Naive thymus-derived CD4-positive, alpha-beta T cell (primary cell): ENCODE measurements around the gene PITPNB. TPM values are rescaled to one million over a fixed set of nuclear protein-coding genes. Genes with fewer than 3 reads are reported as not detected.

Experiments used
- ATAC-seq: fragments of 150-1000 bp; cut with Tn5 transposase; 2 replicates; pipeline ENCODE4 v1.10.0; 2021; ENCODE audit warnings: mild to moderate bottlenecking, moderate library complexity
- CTCF ChIA-PET: fragments of 350-600 bp; sonication (Branson Sonifier 250); formaldehyde crosslinking; loops from one replicate; lab custom pipeline; 2021; ENCODE audit warnings: antibody characterized with exemption; lab: Charles Lee
- POLR2A ChIA-PET: fragments of 350-600 bp; sonication (Branson Sonifier 250); formaldehyde crosslinking; loops from one replicate; lab custom pipeline; 2021; ENCODE audit warnings: antibody characterized with exemption, inconsistent platforms; lab: Charles Lee
- DNase-seq, 9 donors: peaks; one replicate each; pipeline versions ENCODE4 v3.0.0 to v3.0.0-alpha.2; 2020 to 2022; ENCODE audit warnings: mixed read lengths in 1 of 9
- H3K27ac ChIP-seq: one replicate; pipeline ENCODE4 v1.7.0; 2013; ENCODE audit warnings: mild to moderate bottlenecking, low read depth, low read length, moderate library complexity
- H3K27me3 ChIP-seq, 2 donors: one replicate each; pipeline ENCODE4 v1.7.0; 2013; ENCODE audit warnings: low read length in 2 of 2, mild to moderate bottlenecking in 2 of 2, moderate library complexity in 2 of 2; ENCODE audit not compliant: control insufficient read depth in 2 of 2, insufficient read depth in 2 of 2
- H3K36me3 ChIP-seq, 3 experiments: 1 replicate in 2 of 3; 2 replicates in 1 of 3; pipeline ENCODE4 v1.7.0; 2013; ENCODE audit warnings: low read length in 3 of 3, mild to moderate bottlenecking in 3 of 3, moderate library complexity in 1 of 3; ENCODE audit not compliant: insufficient read depth in 3 of 3, control insufficient read depth in 2 of 3
- H3K4me1 ChIP-seq, 2 donors: one replicate each; pipeline ENCODE4 v1.7.0; 2013; ENCODE audit warnings: low read length in 2 of 2, mild to moderate bottlenecking in 2 of 2, moderate library complexity in 1 of 2; ENCODE audit not compliant: control insufficient read depth in 2 of 2, insufficient read depth in 2 of 2
- H3K4me3 ChIP-seq: 2 replicates; pipeline ENCODE4 v1.7.0; 2013; ENCODE audit warnings: mild to moderate bottlenecking, low read length
- H3K9me3 ChIP-seq, 3 experiments: 1 replicate in 2 of 3; 2 replicates in 1 of 3; pipeline ENCODE4 v1.7.0; 2013; ENCODE audit warnings: low read length in 3 of 3; ENCODE audit not compliant: control insufficient read depth in 2 of 3
- H3K27ac Mint-ChIP-seq, 9 donors: one replicate each; pipeline ENCODE4 v1.8.0; 2020 to 2022; ENCODE audit warnings: mixed read lengths in 9 of 9, mild to moderate bottlenecking in 8 of 9, moderate library complexity in 5 of 9, inconsistent platforms in 2 of 9
- H3K27me3 Mint-ChIP-seq, 5 donors: one replicate each; pipeline ENCODE4 v1.8.0; 2021 to 2022; ENCODE audit warnings: mixed read lengths in 5 of 5, mild to moderate bottlenecking in 1 of 5
- H3K36me3 Mint-ChIP-seq, 5 donors: one replicate each; pipeline ENCODE4 v1.8.0; 2020 to 2022; ENCODE audit warnings: mixed read lengths in 5 of 5, mild to moderate bottlenecking in 3 of 5, inconsistent platforms in 1 of 5
- H3K4me1 Mint-ChIP-seq, 7 donors: one replicate each; pipeline ENCODE4 v1.8.0; 2020 to 2022; ENCODE audit warnings: mixed read lengths in 7 of 7, mild to moderate bottlenecking in 3 of 7, inconsistent platforms in 1 of 7
- H3K4me3 Mint-ChIP-seq, 10 donors: one replicate each; pipeline ENCODE4 v1.8.0; 2020 to 2022; ENCODE audit warnings: mild to moderate bottlenecking in 10 of 10, mixed read lengths in 10 of 10, moderate library complexity in 6 of 10, inconsistent platforms in 2 of 10
- H3K9me3 Mint-ChIP-seq, 11 donors: one replicate each; pipeline ENCODE4 v1.8.0; 2020 to 2022; ENCODE audit warnings: mixed read lengths in 11 of 11, mild to moderate bottlenecking in 4 of 11, inconsistent platforms in 1 of 11, moderate library complexity in 1 of 11
- intact Hi-C, 2 donors: fragments of 100-400 bp; cut with micrococcal nuclease; formaldehyde crosslinking; loops; one replicate each; pipeline ENCODE4 v1.15.1; 2023
- polyA plus RNA-seq, 2 donors: library from polyadenylated mRNA; unstranded; fragments of 300-500 nt; fragmentation: Illumina TruSeq; gene quantifications; one replicate each; pipeline ENCODE4 v1.2.3, GENCODE V29; 2021
- total RNA-seq, 6 experiments: library from RNA in 5 of 6; stranded (reverse) in 5 of 6; gene quantifications; 1 replicate in 5 of 6; 2 replicates in 1 of 6; pipeline ENCODE4 v1.2.3 and lab custom pipeline; 2021 to 2026

The PITPNB gene
- total and polyA plus RNA-seq, 7 experiments from 2014 or later, result 56.3 to 98.8 (median 62.8) TPM

DNA sequence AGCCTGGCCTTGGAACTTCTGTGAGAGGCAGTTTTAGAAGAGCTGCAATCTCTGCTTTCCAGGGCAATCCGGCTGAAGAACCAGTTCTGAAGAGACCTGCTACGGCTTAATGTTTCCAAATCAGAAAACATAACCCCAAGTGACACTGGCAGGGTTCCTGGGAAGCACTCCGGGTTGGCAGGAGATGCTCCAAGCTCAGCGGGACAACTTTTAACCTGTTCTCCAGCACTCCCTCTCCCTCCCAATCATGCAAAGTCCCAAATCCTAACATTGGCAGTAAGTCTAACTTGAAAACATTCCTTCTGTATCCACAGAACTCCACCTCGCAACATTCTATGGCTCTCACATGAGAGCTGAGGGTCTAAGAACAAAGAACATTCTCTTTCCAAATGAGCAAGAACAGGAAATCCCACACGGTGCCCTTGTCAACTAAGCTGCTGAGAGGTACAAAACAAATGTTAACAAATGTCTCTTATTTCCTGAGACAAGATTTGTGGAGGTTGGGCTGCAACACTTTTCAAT, 69.0 kb downstream of the PITPNB start:
- POLR2A ChIA-PET, result interaction anchor here (0.5 kb wide), 1 partner anchor 114 kb away, joined by 6 read pairs; no protein-coding TSS in a partner anchor
- no peak overlapping the region for H3K4me3 Mint-ChIP-seq
- peaks cover 0 to 19% (median 0%) of the 10 kb centered on the region in 7 donors for H3K4me1 Mint-ChIP-seq
- H3K36me3 Mint-ChIP-seq, result peaks cover 13 to 58% (median 42%) of the 10 kb centered on the region in 5 donors
- no peaks in the 10 kb centered on the region for H3K27me3 Mint-ChIP-seq
- CTCF ChIA-PET, result interaction anchor here (0.6 kb wide), 1 partner anchor 10 kb away, joined by 6 read pairs; no protein-coding TSS in a partner anchor
- Histone ChIP-seq H3K36me3 (peaks cover 14 to 67% (median 14%) of the 10 kb centered on the region in 3 experiments), H3K27ac (no peak overlapping the region), H3K9me3 (no peaks in the 10 kb centered on the region), H3K27me3 (no peaks in the 10 kb centered on the region), H3K4me1 (no peaks in the 10 kb centered on the region), H3K4me3 (no peak overlapping the region)
- no peak for ATAC-seq
- DNase-seq, result no peak
- H3K27ac Mint-ChIP-seq, result peak overlapping the region in 2 of 9 donors; percentile 6 to 33
- H3K9me3 Mint-ChIP-seq, result no peaks in the 10 kb centered on the region
- intact Hi-C loops, result no loop called here

DNA sequence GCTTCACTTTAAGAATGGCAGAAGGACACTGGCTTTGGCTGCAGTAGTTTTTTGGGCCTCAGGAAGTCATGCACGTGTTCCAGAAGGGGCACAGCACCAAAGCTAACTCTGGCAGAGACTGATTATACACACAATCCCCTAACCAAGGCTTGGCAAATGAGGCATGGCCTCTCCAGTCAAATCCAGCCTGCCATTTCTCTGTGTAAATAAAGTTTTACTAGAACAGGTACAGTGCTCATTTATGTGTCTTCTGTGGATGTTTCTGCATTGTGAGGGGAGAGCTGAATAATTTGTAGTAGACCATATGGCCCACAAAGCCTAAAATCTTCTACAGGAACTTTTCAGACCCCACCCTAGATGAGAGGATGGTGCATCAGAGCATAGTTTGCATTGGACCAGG, 71.1 kb downstream of the PITPNB start:
- Histone ChIP-seq H3K27ac (no peak overlapping the region), H3K27me3 (no peaks in the 10 kb centered on the region), H3K4me3 (no peak overlapping the region), H3K9me3 (no peaks in the 10 kb centered on the region), H3K36me3 (peaks cover 12 to 55% (median 14%) of the 10 kb centered on the region in 3 experiments), H3K4me1 (no peaks in the 10 kb centered on the region)
- Mint-ChIP-seq H3K4me1 (peaks cover 0 to 11% (median 0%) of the 10 kb centered on the region in 7 donors), H3K27me3 (no peaks in the 10 kb centered on the region), H3K4me3 (no peak overlapping the region), H3K9me3 (no peaks in the 10 kb centered on the region), H3K27ac (peak overlapping the region in 6 of 9 donors; percentile 6 to 54 (median 30)), H3K36me3 (peaks cover 10 to 53% (median 33%) of the 10 kb centered on the region in 5 donors)
- CTCF ChIA-PET, result no interaction called here
- no peak for ATAC-seq
- intact Hi-C loops, result no loop called here
- no peak for DNase-seq
- POLR2A ChIA-PET, result no interaction called here

DNA sequence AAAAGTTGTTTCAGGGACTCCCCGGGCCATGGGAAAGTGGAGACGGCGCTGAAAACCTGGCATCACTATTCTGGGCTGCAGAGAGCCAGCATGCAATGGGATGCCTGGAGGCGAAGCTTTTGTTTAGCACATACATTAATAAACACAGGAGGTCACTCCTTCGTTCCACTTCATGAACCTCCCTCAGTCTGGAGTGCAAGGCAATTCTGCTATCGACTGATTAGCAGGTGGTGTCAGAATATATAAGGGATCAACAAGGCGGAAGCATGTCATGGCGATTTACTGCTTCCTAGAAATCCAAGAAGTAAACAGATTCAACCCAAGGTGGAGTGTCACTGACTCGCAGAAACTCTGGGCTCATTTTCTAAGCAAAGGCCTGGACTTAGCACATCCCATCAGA, 72.1 kb downstream of the PITPNB start:
- no peak overlapping the region for H3K27ac ChIP-seq
- Mint-ChIP-seq H3K4me1 (peaks cover 0 to 10% (median 0%) of the 10 kb centered on the region in 7 donors), H3K27me3 (no peaks in the 10 kb centered on the region), H3K4me3 (no peak overlapping the region), H3K27ac (peak overlapping the region in 3 of 9 donors; percentile 13 to 62 (median 42)), H3K36me3 (peaks cover 9 to 54% (median 27%) of the 10 kb centered on the region in 5 donors), H3K9me3 (no peaks in the 10 kb centered on the region)
- peaks cover 8 to 53% (median 11%) of the 10 kb centered on the region in 3 experiments for H3K36me3 ChIP-seq
- POLR2A ChIA-PET, result no interaction called here
- DNase-seq (no peak), ATAC-seq (no peak)
- H3K9me3 ChIP-seq, result no peaks in the 10 kb centered on the region
- intact Hi-C loops, result no loop called here
- CTCF ChIA-PET, result no interaction called here
- H3K4me1 ChIP-seq, result no peaks in the 10 kb centered on the region
- H3K4me3 ChIP-seq, result no peak overlapping the region
- no peaks in the 10 kb centered on the region for H3K27me3 ChIP-seq

DNA sequence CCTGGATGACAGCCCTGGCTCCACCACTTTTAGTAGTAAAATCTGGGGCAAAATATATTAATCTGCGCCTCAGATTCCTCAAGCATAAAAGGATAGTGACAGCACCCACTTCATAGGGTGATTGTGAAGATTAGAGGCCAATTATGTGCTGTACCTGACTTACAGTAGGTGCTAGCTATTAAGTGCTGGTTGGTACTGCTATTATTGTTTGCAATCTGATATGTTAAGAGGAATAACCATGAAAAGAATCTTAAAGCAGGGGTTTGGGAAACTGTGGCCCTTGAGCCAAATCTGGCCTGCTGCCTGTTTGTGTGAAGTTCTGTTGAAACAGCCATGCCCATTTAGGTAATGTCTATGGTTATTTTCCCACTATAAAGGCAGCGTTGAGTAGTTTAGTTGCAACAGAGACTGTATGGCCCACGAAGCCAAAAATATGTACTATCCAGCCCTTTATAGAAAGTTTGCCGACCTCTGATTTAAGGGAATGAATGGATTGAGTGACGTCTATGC, 72.8 kb downstream of the PITPNB start:
- Mint-ChIP-seq H3K27ac (peak overlapping the region in 1 of 9 donors; percentile 24), H3K36me3 (peaks cover 6 to 56% (median 26%) of the 10 kb centered on the region in 5 donors), H3K4me1 (peaks cover 0 to 7% (median 0%) of the 10 kb centered on the region in 7 donors), H3K27me3 (no peaks in the 10 kb centered on the region), H3K9me3 (no peaks in the 10 kb centered on the region), H3K4me3 (no peak overlapping the region)
- H3K4me1 ChIP-seq, result no peaks in the 10 kb centered on the region
- ATAC-seq, result no peak
- DNase-seq, result no peak
- CTCF ChIA-PET, result no interaction called here
- no peaks in the 10 kb centered on the region for H3K27me3 ChIP-seq
- no peak overlapping the region for H3K4me3 ChIP-seq
- intact Hi-C loops, result no loop called here
- peaks cover 5 to 51% (median 9%) of the 10 kb centered on the region in 3 experiments for H3K36me3 ChIP-seq
- no peak overlapping the region for H3K27ac ChIP-seq
- POLR2A ChIA-PET, result no interaction called here
- no peaks in the 10 kb centered on the region for H3K9me3 ChIP-seq

DNA sequence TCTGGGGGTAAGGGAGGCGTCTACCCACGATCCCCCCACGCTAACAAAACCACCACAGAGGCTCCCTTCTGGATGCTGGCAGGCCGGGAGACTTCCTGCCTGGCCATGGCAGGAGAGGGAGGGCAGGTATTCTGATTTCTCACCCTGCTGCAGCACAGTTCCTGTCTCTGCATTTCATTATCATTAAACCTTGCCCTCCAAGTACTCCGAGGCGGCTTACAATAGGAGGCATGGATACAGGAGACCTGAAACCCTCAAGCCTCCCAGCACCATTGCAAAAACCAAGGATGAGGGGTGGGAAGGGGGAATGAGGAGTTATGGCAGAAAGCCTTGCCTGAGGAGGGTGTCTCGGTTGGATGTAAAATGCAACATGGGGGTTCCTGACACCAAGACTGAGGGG, 73.4 kb downstream of the PITPNB start:
- H3K4me1 ChIP-seq, result no peaks in the 10 kb centered on the region
- Mint-ChIP-seq H3K27me3 (no peaks in the 10 kb centered on the region), H3K9me3 (no peaks in the 10 kb centered on the region), H3K27ac (no peak overlapping the region), H3K36me3 (peaks cover 6 to 57% (median 20%) of the 10 kb centered on the region in 5 donors), H3K4me1 (peaks cover 0 to 5% (median 0%) of the 10 kb centered on the region in 7 donors), H3K4me3 (no peak overlapping the region)
- POLR2A ChIA-PET, result no interaction called here
- ATAC-seq (no peak), DNase-seq (no peak)
- no peaks in the 10 kb centered on the region for H3K27me3 ChIP-seq
- H3K4me3 ChIP-seq, result no peak overlapping the region
- no peaks in the 10 kb centered on the region for H3K9me3 ChIP-seq
- H3K36me3 ChIP-seq, result peaks cover 0 to 44% (median 9%) of the 10 kb centered on the region in 3 experiments
- intact Hi-C loops, result no loop called here
- CTCF ChIA-PET, result no interaction called here
- H3K27ac ChIP-seq, result no peak overlapping the region

DNA sequence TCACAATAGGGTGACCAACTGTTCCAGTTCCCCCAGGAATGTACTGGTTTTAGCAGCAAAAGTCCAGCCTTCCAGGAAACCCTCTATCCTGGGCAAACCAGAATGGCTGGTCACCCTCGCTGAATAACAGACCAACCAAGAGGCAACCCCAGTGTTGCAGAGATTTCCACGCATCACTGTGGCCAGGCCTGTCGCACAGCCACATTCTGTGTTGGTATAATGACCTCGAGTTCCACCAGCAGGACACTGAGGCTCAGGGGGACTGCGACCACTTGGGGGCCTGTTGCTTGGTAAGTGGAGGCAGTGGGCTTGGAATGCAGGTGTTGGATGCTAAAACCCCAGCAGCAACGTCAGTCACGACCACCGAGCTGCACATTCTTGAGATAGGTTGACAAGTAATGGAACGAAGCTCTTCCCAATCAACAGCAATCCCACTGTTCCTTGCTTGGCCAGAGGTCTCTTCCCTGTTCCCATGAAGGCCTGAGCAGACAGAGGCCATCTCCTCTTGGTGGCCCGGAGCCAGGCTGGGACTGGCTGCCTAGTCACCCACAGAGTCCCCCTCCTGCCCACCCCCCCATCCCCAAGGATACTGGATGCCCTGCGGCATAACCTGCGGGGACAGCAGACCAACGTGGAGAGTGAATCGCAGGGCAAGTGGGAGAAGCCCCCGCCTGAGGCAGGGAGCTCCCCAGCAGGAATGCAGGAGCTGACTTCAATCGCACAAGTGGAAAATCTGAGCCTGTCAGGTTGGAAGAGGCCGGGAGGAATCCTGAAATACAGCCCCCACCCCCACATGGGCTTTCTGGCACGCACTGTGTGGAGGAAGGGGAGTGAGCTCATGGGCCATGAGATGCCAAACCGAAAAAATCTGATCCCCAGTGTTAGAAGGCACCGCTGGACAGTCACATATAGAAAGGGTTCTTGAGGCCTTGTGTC, 74.1 kb downstream of the PITPNB start:
- H3K36me3 Mint-ChIP-seq, result peaks cover 3 to 54% (median 21%) of the 10 kb centered on the region in 5 donors
- H3K27me3 ChIP-seq, result no peaks in the 10 kb centered on the region
- POLR2A ChIA-PET, result no interaction called here

More for the DNA sequence above, 74.1 kb downstream of the PITPNB start:
- no peak overlapping the region for H3K4me3 ChIP-seq
- no peaks in the 10 kb centered on the region for H3K4me1 ChIP-seq
- H3K9me3 Mint-ChIP-seq, result no peaks in the 10 kb centered on the region
- no peak for ATAC-seq
- CTCF ChIA-PET, result no interaction called here
- intact Hi-C loops, result no loop called here
- no peak for DNase-seq
- H3K36me3 ChIP-seq, result peaks cover 0 to 37% (median 4%) of the 10 kb centered on the region in 3 experiments
- H3K27ac Mint-ChIP-seq, result no peak overlapping the region
- no peak overlapping the region for H3K27ac ChIP-seq
- H3K4me3 Mint-ChIP-seq, result no peak overlapping the region
- H3K27me3 Mint-ChIP-seq, result no peaks in the 10 kb centered on the region
- H3K4me1 Mint-ChIP-seq, result peaks cover 0 to 5% (median 0%) of the 10 kb centered on the region in 7 donors
- no peaks in the 10 kb centered on the region for H3K9me3 ChIP-seq
